Cortex of kidney (tissue), 1 donor: ENCODE measurements around the gene IDH2.
"Not testable (repeated sequence)": the region's sequence is repeated elsewhere in the genome, so short reads cannot be mapped to it uniquely, and the experiment has no call there.

Experiments used
- DNase-seq: peaks from one replicate; lab custom pipeline; 2025; lab: John Stamatoyannopoulos, UW

The IDH2 gene

GRCh38 chr15:90084876-90085423, 17.3 kb downstream of the IDH2 start:
- no peak for DNase-seq

- no peak for DNase-seq
Observed at GRCh38 chr15:90083954-90084607, 18.2 kb downstream of the IDH2 start.

GRCh38 chr15:90083419-90083818, 18.8 kb downstream of the IDH2 start:
- no peak for DNase-seq

GRCh38 chr15:90082140-90082715, 20.0 kb downstream of the IDH2 start:
- no peak for DNase-seq

- no peak for DNase-seq
Observed at GRCh38 chr15:90080818-90081393, 21.4 kb downstream of the IDH2 start.

- DNase-seq, result no peak
Observed at GRCh38 chr15:90080458-90080755, 21.9 kb downstream of the IDH2 start.

GRCh38 chr15:90079619-90080457, 22.4 kb downstream of the IDH2 start:
- DNase-seq, result no peak

DNA sequence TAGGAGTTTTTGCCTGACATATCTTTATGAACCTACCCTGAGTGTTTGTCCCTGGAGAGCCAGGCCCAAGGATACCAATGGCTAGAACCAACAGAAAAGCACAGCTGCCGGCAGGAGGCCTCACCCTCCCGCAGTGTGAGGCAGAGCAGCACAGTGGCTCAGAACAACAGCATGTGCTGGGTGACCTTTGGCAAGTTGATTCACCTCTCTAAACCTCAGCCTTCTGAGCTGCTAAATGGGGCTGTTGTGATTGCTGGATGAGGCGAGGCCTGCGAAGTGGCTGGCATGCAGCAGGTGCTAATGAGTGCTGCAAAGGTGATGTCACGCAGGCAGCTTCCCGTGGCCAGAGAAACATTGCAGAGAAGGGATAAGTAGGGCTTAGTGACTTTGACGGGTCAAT, 23.3 kb downstream of the IDH2 start:
- DNase-seq, result no peak

DNA sequence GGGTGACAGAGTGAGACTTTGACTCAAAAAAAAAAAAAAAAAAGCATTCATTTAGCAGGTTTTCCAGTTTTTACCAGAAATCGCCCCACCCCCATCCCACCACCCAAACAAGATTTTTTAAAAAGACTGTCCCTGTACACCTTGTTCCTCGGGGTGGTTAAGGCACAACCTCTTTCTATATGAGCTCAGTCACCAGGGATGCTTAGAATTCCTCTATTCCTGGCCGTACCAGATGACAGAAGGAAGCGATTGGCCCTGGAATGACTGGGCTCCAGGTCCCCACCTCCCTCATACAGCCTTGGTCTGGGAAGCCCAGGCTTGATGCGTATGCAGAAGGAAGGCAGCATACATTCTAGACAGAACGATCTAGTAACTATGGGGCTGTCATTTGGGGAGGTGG, 25.6 kb downstream of the IDH2 start:
- DNase-seq, result no peak

DNA sequence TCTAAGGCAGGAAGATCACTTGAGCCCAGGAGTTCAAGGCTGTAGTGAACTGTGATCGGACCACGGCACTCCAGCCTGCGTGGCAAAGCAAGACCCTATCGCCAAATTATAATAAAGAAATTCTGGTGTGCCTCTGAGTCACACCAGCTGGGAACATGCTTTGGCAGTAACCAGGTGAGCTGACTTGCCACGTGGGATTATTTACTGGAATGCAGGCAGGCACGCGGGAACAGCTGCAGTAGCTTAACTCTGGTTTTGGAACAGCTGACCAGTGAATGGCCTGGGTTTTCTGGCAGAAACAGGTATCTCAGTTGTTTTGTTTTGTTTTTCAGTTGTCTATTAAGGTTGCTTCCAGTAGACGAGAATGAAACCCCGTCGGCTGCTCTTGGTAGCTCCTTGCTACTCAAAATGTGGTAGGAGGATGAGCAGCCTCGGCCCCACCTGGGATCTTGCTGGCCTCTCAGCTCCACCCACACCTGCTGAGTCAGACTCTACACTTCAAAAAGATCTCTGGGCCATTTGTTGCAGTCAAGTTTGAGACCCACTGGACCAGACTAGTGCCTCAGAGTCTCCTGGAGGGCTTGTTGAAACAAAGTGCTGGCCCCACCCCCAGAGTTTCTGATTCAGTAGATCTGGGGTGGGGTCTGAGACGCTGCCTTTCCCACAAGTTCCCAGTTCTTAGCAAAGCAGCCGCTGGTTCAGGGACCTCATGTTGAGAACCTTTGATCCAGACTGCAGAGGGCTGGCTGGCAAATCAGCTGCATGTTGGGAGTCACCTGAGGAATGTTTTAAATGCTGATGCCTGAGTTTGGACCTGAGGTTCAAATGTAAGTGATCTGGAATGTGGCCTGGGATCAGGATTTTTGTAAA, 26.6 kb downstream of the IDH2 start:
- no peak for DNase-seq

- DNase-seq, result no peak
Observed at GRCh38 chr15:90074916-90075315, 27.4 kb downstream of the IDH2 start.

DNA sequence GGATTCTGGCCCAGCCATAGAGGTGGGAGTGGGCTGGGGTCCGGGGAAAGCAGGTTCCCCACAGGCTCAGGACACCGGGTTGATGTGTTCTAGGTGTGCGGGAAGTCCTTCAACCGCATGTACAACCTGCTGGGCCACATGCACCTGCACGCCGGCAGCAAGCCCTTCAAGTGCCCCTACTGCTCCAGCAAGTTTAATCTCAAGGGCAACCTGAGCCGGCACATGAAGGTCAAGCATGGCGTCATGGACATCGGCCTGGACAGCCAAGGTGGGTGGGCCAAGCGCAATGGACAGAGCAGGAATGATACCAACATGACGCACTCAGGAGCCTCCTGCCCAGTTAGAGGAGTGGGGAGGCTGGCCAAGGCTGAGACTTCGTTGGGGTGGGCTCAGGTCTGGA, 28.2 kb downstream of the IDH2 start:
- no peak for DNase-seq

- no peak for DNase-seq
Observed at GRCh38 chr15:90072978-90073640, 29.2 kb downstream of the IDH2 start.

GRCh38 chr15:90071220-90071807, 31.0 kb downstream of the IDH2 start:
- no peak for DNase-seq

DNA sequence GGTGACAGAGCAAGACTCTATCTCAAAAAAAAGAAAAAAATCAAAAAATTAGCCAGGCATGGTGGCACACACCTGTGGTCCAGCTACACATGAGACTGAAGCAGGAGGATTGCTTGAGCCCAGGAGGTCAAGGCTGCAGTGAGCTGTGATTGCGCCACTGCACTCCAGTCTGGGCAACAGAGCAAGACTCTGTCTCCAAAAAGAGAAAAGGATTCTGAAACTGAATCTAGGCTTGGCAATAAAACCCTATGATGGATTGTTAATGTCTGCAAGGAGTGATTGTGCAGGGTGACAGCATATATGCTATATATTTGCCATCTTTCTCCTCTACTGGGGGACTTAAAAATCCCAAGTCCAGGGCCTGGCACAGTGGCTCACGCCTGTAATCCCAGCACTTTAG, 31.6 kb downstream of the IDH2 start:
- not testable (repeated sequence) for DNase-seq

- no peak for DNase-seq
Observed at GRCh38 chr15:90067953-90068606, 34.2 kb downstream of the IDH2 start.

- no peak for DNase-seq
Observed at GRCh38 chr15:90067181-90067952, 34.9 kb downstream of the IDH2 start.

DNA sequence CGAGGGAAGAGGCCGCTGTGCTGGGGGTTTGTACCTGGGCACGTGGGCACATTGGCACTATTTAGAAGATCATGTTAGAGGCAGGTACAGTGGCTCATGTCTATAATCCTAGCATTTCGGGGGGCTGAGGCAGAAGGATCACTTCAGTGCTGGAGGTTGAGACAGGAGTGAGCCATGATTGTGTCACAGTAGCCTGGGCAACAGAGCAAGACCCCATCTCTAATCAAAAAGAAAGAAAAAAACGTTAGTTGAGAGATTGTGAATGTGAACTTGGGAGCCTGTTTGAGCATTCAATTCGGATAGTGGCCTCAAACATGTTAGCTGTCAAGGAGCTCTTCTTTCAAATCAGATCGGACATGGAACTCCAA, 36.6 kb downstream of the IDH2 start:
- no peak for DNase-seq

- no peak for DNase-seq
Observed at GRCh38 chr15:90064911-90065681, 37.2 kb downstream of the IDH2 start.
